K562 (cell line): ENCODE results near the gene SCAMP3. TPM values are rescaled to one million over a fixed set of nuclear protein-coding genes. Genes with fewer than 3 reads are reported as not detected.

Experiments used
- KLF1 ChIP-seq: fragments of 450-650 bp; IDR thresholded peaks from 2 replicates; pipeline ENCODE4 v1.6.1; 2016; ENCODE audit warnings: missing genetic modification characterization, missing compliant biosample characterization
- LCOR ChIP-seq: sonication (generic); formaldehyde crosslinking; IDR thresholded peaks from 2 replicates; pipeline ENCODE4 v1.8.0; 2022; ENCODE audit warnings: mild to moderate bottlenecking, missing genetic modification reagents
- NONO ChIP-seq, 2 experiments: fragments of 200-400 bp in 1 of 2; fragments of 450-650 bp in 1 of 2; formaldehyde crosslinking in 1 of 2; IDR thresholded peaks; 2 replicates each; pipeline ENCODE4 v1.6.1; 2017; ENCODE audit warnings: low read depth in 2 of 2, mild to moderate bottlenecking in 2 of 2, moderate library complexity in 2 of 2, low read length in 1 of 2
- PCBP2 ChIP-seq: fragments of 200-400 bp; formaldehyde crosslinking; IDR thresholded peaks from 2 replicates; pipeline ENCODE4 v1.6.1; 2018; ENCODE audit warnings: low read length, low read depth, mild to moderate bottlenecking, moderate library complexity; ENCODE audit not compliant: poor library complexity, severe bottlenecking
- RFX1 ChIP-seq: fragments of 450-650 bp; IDR thresholded peaks from 2 replicates; pipeline ENCODE4 v1.6.1; 2016; ENCODE audit warnings: mild to moderate bottlenecking, moderate library complexity
- RFX7 ChIP-seq: fragments of 250-450 bp; sonication (Bioruptor Pico); IDR thresholded peaks from 2 replicates; pipeline ENCODE4 v1.5.1; 2021; ENCODE audit warnings: mild to moderate bottlenecking
- ZC3H4 ChIP-seq: sonication (generic); formaldehyde crosslinking; IDR thresholded peaks from 2 replicates; pipeline ENCODE4 v1.9.0; 2021; ENCODE audit warnings: missing genetic modification reagents, borderline replicate concordance
- ZKSCAN1 ChIP-seq: fragments of 150-350 bp; IDR thresholded peaks from 2 replicates; pipeline ENCODE4 v1.6.1; 2016; ENCODE audit warnings: low read depth, low read length
- ZNF561 ChIP-seq: fragments of 450-650 bp; formaldehyde crosslinking; conservative IDR thresholded peaks from 2 replicates; pipeline ENCODE4 v1.4.0; 2020; ENCODE audit warnings: mild to moderate bottlenecking, moderate library complexity
- ZSCAN29 ChIP-seq: fragments of 450-650 bp; IDR thresholded peaks from 2 replicates; pipeline ENCODE4 v1.6.1; 2017
- ZSCAN32 ChIP-seq: fragments of 450-650 bp; formaldehyde crosslinking; IDR thresholded peaks from 2 replicates; pipeline ENCODE4 v1.4.0; 2020; ENCODE audit warnings: mild to moderate bottlenecking, moderate library complexity
- polyA plus RNA-seq, 8 experiments: library from polyadenylated mRNA; depleted of rRNA in 4 of 8; stranded (reverse) in 5 of 8; unstranded in 3 of 8; fragments of >200 nt; fragmentation: Nextera tagmentation in 2 of 8; fragmentation: Illumina TruSeq in 1 of 8; extraction: Ambion mirVana in 2 of 8; extraction: Trizol in 1 of 8; gene quantifications; 2 replicates each; pipeline versions ENCODE4 v1.2.1 to v1.2.3, GENCODE V29; 2011 to 2014; ENCODE audit warnings: inconsistent platforms in 1 of 8, missing spikeins in 1 of 8
- total RNA-seq, 7 experiments: library from RNA; depleted of rRNA in 6 of 7; stranded (reverse); fragments of >200 nt in 6 of 7; fragmentation: Illumina TruSeq in 2 of 7; extraction: Trizol in 2 of 7; gene quantifications; 2 replicates each; pipeline versions ENCODE4 v1.2.1 to v1.2.3, GENCODE V29; 2011 to 2021; ENCODE audit warnings: low replicate concordance in 1 of 7
- TF ChIP-seq, protein P1 (sequence below), 2 experiments: fragments of 450-650 bp; IDR thresholded peaks; 2 replicates each; pipeline ENCODE4 v1.6.1; 2016; ENCODE audit warnings: mild to moderate bottlenecking in 2 of 2, borderline replicate concordance in 1 of 2, low read depth in 1 of 2, moderate library complexity in 1 of 2
- TF ChIP-seq, protein P2 (sequence below): fragments of 450-650 bp; IDR thresholded peaks from 2 replicates; pipeline ENCODE4 v1.6.1; 2017; ENCODE audit warnings: antibody characterized with exemption
- TF ChIP-seq, protein P3 (sequence below): fragments of 250-450 bp; sonication (Bioruptor Pico); IDR thresholded peaks from 2 replicates; pipeline ENCODE4 v1.8.0; 2021; ENCODE audit warnings: borderline replicate concordance, mild to moderate bottlenecking, moderate library complexity; ENCODE audit not compliant: poor library complexity, severe bottlenecking
- TF ChIP-seq, protein P4 (sequence below): sonication (generic); formaldehyde crosslinking; IDR thresholded peaks from 2 replicates; pipeline ENCODE4 v1.9.0; 2022; ENCODE audit warnings: mild to moderate bottlenecking, missing genetic modification reagents

SCAMP3 gene
- total and polyA plus RNA-seq, 9 of the 15 experiments (the other 6 are each of a cell fraction or from before 2014, with no cell fraction given): 14.2 to 131 (median 86.1) TPM

DNA sequence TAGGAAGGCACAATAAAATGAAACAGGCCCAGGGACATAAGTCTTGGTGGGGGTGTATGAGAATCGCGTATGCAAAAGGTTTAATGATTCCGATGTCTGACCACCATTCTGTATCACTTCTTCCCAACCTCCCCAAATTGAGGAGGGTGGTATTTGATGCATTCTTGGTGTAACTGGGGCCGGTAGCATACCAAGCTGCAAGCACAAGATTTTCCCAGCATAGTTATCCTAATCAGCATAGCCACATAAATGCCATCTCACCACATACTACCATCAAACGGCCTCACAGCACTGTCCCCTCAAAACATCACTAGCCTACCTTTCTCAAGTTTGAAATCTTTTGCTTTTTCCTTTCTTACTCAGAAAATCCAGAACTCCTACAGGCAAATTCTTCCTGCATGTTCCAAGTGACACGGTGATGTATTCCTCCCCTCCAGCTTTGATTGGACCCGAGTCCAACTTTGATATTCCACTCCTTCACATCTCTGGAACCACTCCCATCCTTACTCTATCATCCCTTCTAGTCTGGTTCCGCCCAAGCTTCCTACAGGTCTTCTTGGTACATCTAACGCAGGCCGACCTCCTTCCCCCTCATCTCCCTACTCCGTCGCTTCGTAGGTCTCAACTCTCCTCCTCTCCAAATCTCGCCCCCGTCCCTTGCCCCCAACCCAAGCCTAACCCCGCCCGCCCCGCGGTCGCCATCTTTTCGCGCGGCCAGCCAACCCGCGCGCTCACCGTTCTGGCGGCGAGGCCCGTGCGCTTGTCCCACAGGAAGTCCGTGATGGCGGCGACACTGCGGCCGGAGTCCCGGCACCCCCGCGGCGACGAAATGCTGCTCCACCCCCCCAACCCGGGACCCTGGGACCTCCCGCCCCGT lies 10.5 kb upstream of the SCAMP3 start (continued):
- TF ChIP-seq, protein P1, sequence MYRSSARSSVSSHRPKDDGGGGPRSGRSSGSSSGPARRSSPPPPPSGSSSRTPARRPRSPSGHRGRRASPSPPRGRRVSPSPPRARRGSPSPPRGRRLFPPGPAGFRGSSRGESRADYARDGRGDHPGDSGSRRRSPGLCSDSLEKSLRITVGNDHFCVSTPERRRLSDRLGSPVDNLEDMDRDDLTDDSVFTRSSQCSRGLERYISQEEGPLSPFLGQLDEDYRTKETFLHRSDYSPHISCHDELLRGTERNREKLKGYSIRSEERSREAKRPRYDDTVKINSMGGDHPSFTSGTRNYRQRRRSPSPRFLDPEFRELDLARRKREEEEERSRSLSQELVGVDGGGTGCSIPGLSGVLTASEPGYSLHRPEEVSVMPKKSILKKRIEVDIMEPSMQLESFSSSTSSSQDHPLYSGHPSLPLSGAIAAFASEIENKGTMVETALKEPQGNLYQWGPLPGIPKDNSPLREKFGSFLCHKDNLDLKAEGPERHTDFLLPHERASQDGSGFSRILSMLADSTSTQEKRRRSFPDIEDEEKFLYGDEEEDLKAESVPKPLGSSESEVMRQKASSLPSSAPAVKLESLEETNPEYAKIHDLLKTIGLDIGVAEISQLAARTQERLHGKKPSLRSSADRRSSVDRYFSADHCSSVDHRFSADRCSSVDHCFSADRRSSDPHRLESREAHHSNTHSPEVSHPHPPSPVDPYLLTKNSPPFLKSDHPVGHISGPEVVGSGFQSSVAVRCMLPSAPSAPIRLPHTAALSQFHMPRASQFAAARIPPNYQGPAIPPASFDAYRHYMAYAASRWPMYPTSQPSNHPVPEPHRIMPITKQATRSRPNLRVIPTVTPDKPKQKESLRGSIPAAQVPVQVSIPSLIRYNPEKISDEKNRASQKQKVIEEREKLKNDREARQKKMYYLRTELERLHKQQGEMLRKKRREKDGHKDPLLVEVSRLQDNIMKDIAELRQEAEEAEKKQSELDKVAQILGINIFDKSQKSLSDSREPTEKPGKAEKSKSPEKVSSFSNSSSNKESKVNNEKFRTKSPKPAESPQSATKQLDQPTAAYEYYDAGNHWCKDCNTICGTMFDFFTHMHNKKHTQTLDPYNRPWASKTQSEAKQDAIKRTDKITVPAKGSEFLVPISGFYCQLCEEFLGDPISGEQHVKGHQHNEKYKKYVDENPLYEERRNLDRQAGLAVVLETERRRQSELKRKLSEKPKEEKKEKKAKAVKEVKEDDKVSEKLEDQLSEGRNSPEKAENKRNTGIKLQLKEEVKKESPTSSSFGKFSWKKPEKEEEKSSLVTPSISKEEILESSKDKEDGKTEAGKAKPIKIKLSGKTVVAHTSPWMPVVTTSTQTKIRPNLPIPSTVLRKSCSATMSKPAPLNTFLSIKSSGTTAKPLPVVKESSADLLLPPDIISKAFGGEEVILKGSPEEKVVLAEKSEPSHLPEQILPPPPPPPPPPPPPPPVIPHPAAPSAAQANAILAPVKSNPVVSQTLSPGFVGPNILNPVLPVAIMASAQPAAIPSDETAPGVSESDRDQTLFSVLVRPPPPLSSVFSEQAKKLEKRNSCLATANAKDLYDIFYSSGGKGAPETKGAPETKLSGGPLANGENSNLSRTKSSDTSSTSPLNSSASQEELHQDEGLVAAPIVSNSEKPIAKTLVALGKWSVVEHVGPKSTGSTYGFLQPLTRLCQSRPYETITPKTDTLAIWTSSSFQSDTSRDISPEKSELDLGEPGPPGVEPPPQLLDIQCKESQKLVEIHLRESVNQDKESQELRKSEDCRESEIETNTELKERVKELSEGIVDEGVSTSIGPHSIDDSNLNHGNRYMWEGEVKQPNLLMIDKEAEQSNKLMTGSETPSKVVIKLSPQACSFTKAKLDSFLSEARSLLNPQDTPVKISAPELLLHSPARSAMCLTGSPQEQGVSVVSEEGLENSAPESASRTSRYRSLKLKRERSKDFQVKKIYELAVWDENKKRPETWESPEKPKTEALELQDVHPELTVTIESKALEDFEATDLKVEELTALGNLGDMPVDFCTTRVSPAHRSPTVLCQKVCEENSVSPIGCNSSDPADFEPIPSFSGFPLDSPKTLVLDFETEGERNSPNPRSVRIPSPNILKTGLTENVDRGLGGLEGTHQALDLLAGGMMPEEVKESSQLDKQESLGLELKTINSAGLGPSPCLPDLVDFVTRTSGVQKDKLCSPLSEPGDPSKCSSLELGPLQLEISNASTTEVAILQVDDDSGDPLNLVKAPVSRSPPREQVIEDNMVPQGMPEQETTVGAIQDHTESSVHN (IDR thresholded peaks at IDR 0.05; ENCODE audit: borderline replicate concordance in 1 of 2, low read depth in 1 of 2): no peak
- TF ChIP-seq, protein P2, sequence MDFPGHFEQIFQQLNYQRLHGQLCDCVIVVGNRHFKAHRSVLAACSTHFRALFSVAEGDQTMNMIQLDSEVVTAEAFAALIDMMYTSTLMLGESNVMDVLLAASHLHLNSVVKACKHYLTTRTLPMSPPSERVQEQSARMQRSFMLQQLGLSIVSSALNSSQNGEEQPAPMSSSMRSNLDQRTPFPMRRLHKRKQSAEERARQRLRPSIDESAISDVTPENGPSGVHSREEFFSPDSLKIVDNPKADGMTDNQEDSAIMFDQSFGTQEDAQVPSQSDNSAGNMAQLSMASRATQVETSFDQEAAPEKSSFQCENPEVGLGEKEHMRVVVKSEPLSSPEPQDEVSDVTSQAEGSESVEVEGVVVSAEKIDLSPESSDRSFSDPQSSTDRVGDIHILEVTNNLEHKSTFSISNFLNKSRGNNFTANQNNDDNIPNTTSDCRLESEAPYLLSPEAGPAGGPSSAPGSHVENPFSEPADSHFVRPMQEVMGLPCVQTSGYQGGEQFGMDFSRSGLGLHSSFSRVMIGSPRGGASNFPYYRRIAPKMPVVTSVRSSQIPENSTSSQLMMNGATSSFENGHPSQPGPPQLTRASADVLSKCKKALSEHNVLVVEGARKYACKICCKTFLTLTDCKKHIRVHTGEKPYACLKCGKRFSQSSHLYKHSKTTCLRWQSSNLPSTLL: no peak
- TF ChIP-seq RFX7 (CRISPR knock-in tag): no peak
- no peak for TF ChIP-seq ZNF561 (CRISPR knock-in tag)
- TF ChIP-seq PCBP2: no peak
- TF ChIP-seq ZSCAN29: no peak
- TF ChIP-seq NONO (IDR thresholded peaks at IDR 0.05; ENCODE audit: low read depth in 2 of 2, low read length in 1 of 2): no peak
- TF ChIP-seq ZKSCAN1: no peak
- no peak for TF ChIP-seq LCOR (CRISPR knock-in tag)
- TF ChIP-seq ZSCAN32: no peak
- TF ChIP-seq, protein P3, sequence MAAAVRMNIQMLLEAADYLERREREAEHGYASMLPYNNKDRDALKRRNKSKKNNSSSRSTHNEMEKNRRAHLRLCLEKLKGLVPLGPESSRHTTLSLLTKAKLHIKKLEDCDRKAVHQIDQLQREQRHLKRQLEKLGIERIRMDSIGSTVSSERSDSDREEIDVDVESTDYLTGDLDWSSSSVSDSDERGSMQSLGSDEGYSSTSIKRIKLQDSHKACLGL: no peak
- no peak for TF ChIP-seq RFX1
- no peak for TF ChIP-seq KLF1 (tag)
- TF ChIP-seq, protein P4, sequence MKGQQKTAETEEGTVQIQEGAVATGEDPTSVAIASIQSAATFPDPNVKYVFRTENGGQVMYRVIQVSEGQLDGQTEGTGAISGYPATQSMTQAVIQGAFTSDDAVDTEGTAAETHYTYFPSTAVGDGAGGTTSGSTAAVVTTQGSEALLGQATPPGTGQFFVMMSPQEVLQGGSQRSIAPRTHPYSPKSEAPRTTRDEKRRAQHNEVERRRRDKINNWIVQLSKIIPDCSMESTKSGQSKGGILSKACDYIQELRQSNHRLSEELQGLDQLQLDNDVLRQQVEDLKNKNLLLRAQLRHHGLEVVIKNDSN (CRISPR knock-in tag): no peak
- TF ChIP-seq ZC3H4: no peak
